HG03139 (cell line): ENCODE data around the gene TCL1B.

Source experiments
- ATAC-seq: cut with Tn5 transposase; IDR thresholded peaks from one replicate; pipeline ENCODE4 v1.9.1; 2021; ENCODE audit not compliant: unreplicated experiment

TCL1B gene

DNA sequence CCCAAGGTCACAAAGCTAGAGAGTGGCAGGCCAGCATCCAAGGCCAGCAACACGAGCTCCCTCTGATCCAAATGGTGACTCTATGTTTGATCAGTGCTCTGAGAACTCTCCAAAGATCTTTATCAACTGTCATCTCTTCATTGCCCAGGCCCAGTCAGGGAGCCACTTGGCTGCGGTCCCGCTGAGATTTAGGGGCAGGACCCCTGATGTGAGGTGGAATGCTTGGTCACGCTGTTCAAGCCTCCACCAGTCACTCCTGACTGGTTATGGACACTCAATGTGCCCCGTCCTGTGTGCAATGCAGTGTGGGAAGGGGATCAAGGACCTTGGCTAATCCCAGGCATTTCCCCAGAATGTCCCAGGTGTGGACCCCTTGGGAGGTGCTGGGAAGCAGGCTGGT is 19.8 kb upstream of the TCL1B start:
- ATAC-seq: no peak

DNA sequence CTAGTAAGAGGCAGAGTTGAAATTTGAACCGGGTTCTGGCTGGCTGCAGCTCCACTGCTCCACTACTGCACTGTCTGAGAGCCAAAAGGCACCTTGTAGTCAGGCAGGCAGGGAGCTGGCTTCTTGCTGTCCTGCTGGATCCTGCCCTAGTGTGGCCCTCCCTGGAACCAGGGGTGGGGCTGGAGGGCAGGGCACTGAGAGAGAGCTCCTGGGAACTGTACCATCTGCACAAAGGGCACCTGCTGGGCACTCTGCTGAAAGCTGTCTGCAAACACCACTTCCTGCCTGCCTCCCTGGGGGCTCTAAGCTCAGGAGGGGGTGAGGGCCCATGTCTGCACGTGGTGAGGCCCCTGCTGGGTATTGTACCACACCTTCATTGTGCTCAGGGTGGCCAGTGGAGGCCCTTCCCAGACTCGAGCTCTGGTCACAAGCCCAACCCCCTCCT is 19.0 kb upstream of the TCL1B start:
- ATAC-seq: no peak

DNA sequence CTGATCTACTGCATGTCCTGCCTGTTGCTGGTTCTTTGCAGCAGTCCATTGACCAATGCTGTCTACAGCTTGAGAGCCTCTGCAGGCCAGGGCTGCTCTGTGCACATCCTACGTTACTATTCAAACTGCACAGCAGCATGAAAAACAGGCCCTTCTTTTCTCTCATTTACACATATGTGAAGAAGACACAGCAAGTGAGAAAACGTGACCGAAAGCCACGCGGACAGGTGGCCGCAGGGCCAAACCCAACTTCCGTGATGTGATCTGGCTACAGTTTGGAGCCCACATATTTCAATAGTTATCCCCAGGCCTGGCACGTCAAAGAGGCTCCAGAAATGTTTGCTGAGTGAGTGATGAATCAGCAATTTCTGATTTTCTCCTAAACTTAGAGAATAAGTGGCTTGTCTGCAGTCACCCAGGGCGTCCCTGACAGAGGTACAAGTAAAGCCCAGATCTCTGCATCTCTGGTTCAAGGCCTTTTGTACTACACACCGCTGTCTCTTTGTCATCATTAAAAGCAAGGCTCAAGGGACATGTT is 17.9 kb upstream of the TCL1B start:
- no peak for ATAC-seq

DNA sequence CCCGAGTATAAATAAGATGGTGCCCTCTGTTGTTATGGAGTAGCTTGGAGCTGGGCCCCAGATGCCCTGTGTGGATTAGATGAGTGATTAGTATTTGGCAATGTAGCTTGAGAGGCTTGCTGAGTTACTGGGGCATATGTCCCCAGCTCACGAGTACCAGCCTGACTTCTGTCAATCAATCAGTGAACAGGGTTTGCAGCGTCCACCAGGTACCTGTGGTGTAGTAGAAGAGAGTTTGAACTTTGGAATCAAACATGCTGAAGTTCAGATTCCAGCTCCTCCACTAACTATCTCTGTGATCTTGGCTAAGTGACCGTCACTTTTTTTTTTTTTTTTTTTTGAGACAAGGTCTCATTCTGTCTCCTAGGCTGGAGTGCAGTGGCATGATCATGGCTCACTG is 11.6 kb upstream of the TCL1B start:
- ATAC-seq: no peak

DNA sequence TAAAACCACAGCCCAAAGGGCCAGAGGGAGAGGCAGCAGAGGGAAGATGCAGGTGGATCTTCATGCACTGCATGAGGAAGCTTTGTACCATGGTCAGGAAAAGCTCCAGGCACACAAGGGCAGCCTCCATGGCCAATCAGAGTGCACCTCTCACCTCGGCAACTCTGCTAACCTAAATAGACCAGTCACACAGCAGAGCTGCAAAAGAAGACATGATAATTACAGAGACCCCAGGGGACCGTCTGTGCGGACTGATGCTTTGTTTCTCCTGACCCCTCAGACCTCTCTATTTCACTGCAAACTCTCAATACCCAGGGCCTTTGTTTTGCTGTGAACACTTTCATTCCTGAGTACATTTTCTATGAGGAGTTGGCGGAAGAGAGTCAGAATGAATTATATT is 10.7 kb upstream of the TCL1B start:
- no peak for ATAC-seq

DNA sequence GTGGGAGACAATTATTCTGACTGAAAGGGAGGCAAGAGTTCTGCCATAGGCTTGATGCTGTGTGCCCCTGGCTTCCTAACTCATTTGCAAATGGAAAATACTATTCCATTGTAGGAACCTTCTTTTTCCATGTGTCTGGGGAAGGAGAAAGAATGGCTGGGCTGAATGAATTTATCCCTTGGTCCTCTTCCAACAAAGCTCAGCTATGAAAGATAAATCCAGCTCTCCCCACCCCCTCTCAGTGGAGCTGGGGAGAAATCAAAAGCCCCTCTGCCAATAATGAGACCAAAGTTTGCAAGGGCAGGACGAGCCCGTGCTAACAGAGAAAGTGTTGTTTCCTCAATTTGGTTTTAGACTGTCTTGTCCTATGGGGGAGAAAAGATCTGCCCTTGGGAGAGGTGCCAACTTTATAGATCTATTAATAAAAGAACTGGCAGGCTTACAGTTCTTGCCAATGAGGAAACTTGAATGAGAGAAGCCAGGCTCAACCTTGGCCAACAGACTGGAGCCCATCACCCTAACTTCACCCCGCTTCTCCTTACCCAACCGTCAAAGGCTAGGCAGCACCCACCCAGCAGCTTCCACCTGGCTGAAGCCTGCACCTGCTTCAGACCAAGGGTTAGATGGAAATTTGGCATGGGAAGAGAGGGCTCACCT is 8.9 kb upstream of the TCL1B start:
- ATAC-seq: no peak

DNA sequence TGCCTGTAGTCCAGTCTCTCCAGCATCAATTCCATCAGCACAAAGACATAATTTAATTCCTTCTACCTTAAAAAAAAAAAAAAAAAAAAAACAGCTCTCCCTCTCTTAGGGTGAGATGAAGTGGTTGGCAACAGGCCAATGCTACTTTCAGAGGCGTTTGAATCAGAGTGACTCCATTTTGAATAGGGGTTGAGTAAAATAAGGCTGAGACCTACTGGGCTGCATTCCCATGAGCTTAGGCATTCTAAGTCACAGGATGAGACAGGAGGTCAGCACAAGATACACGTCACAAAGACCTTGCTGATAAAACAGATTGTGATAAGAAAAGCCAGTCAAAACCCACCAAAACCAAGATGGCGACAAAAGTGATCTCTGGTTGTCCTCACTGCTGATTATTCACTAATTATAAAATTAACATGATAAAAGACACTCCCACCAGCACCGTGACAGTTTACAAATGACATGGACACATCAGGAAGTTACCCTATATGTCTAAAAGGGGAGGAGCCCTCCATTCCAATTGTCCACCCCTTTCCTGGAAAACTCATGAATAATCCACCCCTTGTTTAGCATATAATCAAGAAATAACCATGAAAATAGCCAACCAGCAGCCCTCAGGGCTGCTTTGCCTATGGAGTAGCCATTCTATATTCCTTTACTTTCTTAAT is 6.9 kb upstream of the TCL1B start:
- ATAC-seq: no peak

DNA sequence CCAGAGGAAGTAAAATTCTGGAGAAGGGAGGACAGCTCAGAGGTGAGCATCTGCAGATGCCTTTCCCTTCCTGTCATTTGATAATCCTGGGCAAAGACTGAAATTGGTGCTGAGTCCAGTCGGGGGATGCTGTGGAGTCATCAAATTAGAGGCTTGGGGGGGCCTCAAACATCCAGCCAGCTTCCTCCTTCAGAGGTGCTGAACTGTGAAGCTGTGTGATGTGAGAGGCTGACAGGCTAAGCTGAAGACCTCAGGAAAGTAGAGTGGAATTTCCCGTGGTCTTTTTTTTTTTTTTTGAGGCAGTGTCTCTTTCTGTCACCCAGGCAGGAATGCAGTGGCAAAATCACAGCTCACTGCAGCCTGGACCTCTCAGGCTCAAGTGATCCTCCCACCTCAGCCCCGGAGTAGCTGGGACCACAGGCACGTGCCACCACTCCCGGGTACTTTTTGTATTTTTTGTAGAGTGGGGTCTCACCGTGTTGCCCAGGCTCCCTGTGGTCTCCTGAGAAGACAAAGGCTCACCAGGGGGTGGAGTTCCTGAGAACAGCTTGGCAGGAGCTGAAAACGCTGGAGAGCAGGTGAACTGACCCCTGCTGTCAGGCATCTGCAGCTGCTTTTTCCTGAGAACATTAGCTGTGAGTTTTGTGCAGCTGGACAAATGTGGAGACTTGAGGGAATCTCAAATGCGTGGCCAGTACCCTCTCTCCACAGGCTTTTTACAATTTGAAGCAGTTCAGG is 6.1 kb upstream of the TCL1B start:
- no peak for ATAC-seq

DNA sequence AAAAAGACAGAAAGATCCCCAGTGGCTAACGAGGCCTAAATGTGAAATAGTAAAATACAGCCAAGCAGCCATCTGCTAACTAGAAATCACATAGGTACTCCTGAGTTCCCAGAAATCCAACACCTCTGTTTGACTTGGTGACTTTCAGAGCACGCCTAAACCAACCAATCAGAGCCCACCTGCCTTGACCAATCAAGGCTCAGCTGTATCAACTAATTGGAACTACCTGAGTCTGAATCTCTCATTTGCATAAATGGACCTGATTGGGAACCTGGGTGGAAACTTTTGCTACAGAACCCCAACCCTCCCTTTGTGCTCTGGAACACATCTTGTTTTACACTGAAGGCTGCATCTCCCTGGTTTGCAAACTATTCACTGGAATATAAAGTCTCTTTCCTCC is 5.1 kb upstream of the TCL1B start:
- ATAC-seq: no peak

DNA sequence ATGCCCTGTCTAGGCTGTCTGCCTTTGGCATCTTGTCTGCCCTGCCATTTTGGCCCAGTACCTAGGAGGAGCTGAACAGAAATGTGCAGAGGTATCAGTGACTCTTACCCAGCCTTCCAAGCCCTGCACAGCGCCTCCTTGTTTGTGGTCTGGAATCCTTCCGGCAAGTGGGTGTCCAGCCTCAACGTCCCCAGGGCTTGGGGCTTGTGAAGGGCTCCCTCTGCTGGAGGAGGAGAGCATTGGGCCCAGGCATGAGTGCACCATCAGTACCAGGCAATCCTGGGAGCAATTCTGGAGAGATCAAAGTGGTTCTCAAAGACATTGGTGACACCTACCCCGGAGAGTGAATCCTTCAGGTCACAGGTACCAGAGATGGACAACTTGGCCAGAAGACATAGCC is 2.4 kb upstream of the TCL1B start:
- no peak for ATAC-seq

DNA sequence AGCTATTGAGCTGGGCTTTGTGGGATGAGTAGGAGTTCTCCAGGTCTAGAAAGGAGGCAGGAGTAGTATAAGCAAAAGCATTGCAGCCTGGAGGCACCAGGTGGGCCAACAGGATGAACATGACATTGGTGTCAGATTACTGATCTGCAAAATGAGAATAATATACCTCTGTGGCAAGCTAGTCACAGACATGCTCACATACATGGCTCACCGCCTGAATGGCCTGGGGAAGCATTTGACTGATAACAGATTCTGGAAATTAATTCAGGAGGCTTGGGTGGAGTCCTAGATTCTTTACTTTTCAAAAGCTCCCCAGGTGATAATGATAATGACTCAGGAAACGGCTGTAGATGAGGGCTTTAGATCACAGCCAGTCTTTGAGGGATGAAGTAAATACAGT is 709 bp downstream of the TCL1B start:
- ATAC-seq: no peak

DNA sequence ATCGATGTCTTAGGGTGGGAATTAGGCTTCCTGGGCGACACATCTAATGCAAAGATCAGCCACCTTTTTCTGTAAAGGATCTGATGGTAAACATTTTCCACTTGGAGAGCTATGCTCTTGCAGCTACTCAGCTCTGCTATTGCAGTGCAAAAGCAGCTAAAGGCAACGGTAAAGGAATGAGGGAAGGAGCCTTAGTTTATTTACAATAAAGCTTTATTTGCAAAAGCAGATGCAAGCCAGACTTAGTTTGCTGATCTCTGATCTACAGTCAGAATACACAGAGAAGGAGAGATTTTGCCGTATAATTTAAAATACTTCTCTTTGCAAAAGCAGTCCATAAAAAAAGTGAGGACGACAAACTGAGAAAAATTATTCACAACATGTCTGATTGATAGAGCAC is 3.2 kb downstream of the TCL1B start:
- no peak for ATAC-seq

DNA sequence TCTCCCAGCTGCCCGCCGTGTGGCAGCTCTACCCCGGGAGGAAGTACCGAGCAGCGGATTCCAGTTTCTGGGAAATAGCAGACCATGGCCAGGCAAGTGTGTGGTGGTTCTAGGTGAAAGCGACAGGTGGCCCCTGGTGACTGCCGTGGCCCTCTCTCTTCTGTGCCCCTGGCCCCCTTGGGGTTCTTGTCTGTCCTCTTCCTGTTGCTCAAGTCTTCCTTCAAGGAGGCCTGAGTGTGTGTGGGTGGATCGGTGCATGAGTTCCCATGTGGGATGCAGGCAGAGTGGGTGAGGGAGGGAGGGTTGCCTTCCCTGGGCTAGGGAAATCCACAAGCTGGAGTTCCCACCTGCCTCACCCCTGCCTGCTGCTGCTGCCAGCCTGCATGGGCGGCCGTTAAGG is 4.6 kb downstream of the TCL1B start:
- ATAC-seq: no peak

DNA sequence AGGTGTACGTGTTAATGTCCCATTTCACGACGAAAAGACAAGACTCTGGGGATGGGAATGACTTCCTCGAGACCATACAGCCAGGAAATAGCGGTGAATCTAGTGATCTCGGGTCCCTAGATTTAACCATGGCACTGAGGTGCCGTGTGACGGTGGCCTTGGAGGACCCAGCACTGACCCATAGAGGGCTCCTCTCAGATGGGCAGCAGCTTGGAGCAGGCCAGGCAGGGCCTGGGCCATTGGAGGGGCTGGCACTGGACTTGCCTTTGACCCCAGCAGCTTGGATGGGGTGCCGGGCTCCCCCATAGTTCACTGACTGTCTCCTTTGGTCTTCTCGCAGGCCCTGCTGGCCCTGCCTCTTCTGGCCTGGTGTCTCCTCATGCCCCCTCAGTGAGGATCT is 5.4 kb downstream of the TCL1B start:
- no peak for ATAC-seq

DNA sequence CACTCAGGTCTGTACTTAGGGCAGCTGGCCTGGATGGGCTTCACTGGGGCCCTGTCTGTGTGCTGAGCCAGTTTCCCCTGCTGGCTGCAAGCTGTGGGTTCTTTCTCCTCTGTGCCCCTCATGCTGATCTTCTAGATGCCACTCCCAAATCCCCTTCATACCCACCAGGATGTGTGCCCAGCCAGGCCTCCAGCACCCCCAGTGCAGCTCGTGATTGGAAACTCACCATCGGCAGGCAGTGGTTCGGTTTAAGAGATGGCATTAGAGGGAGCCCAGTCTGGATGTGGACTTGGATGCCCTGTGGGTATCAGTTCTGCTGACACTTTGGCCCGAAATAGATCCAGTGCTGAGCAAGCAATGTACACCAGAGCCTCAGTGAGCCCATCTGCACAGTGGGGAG is 5.9 kb downstream of the TCL1B start:
- no peak for ATAC-seq

DNA sequence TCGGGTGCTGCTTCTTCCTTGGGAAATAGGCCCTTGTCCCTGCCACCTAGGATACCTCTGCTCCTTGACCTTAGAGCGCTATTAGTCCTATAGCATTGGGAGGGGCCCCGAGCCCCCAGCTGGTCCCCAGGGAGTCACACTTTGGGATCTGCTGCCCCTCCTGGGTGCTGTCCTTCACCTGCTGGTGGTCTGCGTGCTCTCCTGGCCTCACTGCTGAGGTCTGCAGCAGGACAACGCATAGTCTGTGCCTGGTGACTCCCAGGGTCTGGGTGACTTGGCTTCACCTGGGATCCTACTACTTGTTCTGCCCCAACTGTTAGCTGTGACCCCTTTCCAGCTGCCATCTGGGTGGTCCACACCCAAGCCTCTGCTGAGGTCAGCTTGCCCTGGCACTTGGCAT is 8.8 kb downstream of the TCL1B start:
- ATAC-seq: no peak

DNA sequence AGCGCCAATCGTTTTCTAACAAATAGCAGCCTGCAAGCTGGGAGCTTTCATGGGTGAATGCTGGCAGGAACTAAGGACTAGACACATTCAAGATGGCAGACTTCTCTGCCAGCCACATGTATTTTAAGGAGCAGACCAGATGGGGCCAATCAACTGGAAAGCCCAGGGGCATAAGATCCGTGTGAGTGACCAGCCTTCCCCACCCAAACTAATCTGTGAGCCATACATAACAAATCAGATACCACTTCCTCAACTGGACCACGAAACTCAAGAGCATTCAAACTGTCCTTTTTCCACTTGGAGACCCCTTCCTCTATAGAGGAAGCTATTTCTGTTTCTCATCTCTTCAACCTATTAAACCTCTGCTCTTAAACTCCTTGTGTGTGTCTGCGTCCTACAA is 9.7 kb downstream of the TCL1B start:
- no peak for ATAC-seq

DNA sequence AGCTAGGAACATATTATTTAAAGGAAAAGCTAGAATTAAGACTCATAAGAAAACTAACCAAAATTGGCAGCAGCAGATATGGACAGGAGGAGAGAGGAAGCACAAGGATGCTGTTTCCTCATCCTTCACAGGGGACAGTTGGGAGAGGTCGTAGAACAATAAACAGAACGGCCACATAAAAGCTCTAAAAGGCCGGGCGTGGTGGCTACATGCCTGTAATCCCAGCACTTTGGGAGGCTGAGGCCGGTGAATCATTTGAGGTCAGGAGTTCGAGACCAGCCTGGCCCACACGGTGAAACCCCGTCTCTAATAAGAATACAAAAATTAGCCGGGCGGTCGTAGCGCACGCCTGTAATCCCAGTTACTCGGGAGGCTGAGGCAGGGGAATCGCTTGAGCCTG is 10.5 kb downstream of the TCL1B start:
- ATAC-seq: no peak

DNA sequence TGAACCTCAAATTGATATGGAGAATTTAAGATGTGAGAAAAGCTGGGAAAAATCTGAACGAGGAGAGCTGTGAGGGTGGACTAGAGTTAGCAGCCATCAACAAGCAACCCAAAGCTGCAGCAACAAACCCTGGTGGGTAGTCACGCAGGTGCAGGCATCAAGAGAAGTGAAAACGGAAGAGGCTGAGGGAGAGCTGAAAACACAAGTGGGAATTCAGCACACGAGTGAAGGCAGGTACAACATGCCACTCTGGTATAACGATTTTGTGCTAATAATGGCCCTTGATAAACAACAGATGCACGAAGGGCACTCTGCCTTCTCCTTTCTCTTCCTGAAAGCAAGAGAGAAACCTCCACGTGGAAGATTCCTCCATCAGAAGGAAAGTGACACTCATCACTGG is 11.5 kb downstream of the TCL1B start:
- ATAC-seq: peak; percentile 44

DNA sequence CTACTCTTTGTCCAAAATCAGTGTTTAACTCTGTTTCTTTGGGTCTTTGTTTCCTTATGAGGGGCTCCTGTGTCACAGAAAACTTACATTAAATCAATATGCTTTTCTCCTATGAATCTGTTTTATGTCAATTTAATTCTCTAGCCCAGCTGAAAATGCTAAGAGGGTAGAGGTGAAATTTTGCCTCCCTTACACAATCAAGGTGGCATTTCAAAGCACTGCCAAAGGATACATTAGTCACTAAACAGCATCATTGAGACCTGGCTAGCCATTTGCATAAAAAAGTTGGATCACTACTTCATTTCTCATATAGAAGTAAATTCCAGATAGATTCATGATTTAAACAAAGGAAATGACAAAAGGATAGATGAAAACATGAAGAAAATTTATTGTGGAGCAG is 12.1 kb downstream of the TCL1B start:
- no peak for ATAC-seq

DNA sequence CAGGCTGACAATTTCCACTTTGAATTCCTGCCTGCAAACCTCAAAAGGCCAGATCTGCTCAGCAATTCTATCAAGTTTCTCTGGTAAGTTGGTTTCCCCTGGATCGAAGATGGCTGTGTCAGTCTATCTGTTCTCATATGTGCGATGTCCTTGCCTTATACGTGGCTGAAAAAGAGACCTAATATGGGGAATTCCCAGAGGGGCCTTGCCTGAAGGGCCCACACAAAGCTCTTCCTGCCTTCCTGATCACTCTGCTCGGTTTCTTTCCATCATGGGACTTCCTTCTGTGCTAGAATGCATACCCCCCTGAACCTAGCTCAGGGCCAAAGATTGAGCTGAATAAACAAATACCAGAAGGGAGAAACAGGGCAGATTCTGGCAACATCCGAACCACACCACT is 13.2 kb downstream of the TCL1B start:
- peak; percentile 44 for ATAC-seq
